ENCODE data around the gene AFAP1L2.

Gene AFAP1L2

DNA sequence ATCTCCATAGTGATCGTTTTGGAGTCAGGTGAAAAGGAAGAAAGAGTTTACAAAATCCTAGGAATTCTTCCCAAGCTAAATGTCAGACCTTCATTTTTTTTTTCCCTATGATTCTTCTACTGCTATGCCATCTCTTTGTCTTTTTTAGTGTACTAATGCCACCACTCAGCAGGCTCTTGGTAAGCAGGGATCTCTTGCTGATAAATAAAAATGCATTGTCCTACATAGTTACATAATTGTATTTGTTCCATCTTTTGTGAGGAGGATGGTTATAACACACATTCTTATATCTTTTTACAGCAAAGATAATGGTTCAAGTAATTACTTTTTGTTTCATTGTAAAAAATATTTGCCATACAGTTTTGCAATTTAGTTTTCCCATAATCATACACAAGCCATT lies 36.8 kb upstream of the AFAP1L2 start:
- DNase-seq (ENCODE audit: low read depth), result no peak
- H3K4me3 ChIP-seq (ENCODE audit: control insufficient read depth, low read depth, low read length), result no peak overlapping the region
- no peak for TF ChIP-seq CTCF (conservative IDR thresholded peaks at IDR 0.05; ENCODE audit: control insufficient read depth, insufficient read depth, low read depth, low read length)

DNA sequence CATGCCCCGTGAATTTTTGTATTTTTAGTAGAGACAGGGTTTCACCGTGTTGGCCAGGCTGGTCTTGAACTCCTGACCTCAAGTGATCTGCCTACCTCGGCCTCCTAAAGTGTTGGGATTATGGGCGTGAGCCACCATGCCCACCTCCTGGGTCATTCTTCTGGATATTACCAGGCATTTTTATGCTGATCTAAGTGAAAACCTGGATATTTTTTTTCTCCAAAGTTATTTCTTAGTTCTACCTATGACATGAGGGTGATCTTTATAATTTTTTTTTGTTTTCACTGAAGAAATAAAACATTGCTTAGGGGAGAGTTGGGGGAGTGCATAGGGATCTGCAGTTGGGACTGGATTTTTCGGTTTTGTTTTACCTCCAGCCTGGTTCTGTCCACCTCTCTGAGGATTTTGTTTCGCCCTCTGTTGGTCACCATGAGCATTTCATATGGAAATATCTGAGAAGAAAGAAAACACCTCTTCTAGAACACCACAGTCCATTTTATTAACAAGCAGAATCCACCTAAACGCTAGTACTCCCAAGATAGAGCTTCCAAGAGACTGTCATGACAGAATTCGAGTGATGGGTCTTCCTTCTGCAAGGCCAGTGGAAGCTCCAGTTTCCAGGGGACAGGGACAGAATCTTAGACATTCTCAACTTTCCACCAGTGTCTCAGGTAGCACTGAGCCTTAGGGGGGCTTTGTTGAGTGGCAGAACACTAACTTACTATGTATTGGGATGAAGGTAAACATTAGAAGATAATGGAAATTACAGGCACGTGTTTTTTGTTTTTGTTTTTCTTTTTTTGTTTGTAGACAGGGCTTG lies 33.4 kb upstream of the AFAP1L2 start:
- peak; percentile 34 for DNase-seq (ENCODE audit: low read depth)
- H3K4me3 ChIP-seq (ENCODE audit: control insufficient read depth, low read depth, low read length), result no peak overlapping the region
- peak; percentile 58 for TF ChIP-seq CTCF (conservative IDR thresholded peaks at IDR 0.05; ENCODE audit: control insufficient read depth, insufficient read depth, low read depth, low read length)

DNA sequence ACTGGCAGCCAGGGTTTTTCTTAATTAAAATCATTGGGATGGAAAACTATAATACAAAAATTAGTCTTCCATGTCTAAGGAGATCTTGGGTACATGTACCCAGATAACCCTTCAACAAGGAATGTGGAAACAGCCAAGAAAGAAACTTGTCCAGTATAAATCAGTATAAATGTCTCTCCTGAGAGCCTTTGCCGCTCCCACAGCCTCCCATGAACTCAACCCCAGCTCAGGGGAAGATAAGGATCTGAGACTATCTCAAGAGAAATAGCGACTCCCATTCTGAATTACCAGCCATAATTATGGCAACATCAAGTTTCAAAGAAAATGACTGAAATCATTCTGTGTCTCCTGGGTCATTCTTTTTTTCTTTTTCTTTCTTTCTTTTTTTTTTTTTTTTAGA lies 32.6 kb upstream of the AFAP1L2 start:
- no peak for TF ChIP-seq CTCF (conservative IDR thresholded peaks at IDR 0.05; ENCODE audit: control insufficient read depth, insufficient read depth, low read depth, low read length)
- no peak for DNase-seq (ENCODE audit: low read depth)
- no peak overlapping the region for H3K4me3 ChIP-seq (ENCODE audit: control insufficient read depth, low read depth, low read length)

GRCh38 chr10:114432566-114433093 lies 28.3 kb upstream of the AFAP1L2 start:
- no peak for TF ChIP-seq CTCF (conservative IDR thresholded peaks at IDR 0.05; ENCODE audit: control insufficient read depth, insufficient read depth, low read depth, low read length)

DNA sequence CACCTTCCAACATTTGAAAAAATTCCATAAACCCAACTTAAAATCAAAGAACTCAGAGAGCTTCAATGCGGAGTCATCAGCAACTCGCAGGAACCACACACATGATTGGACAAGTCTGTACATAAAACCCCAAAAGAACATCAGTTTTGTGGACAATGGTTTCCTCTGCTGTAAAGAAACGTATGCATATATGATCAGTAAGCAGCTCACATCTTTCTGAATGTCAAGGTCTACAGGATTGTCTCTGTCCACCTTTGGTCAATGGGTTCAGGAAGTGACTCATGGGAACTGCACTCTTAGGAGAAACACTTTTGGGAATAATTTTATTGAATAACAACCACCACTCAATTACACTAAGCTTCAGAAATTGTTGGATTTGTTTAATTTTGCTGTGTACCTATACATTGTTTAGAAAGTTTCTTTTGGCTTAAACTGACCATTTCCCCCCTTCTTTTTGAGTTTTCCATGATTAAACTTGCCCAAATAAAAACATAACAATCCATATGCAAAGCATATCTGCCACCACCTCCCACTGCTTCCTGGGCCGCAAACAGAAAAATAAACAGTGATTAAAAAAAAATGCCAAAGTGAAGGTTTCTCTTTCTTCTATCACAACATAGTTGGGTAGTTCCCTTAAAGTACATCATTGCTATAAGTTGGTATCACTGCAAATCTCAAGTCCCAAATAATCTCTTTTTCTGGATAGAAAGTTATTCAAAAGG lies 27.3 kb upstream of the AFAP1L2 start:
- no peak for DNase-seq (ENCODE audit: low read depth)
- H3K4me3 ChIP-seq (ENCODE audit: control insufficient read depth, low read depth, low read length), result no peak overlapping the region
- TF ChIP-seq CTCF (conservative IDR thresholded peaks at IDR 0.05; ENCODE audit: control insufficient read depth, insufficient read depth, low read depth, low read length), result no peak

More at GRCh38 chr10:114432566-114433093, 28.3 kb upstream of the AFAP1L2 start:
- DNase-seq (ENCODE audit: low read depth), result no peak
- H3K4me3 ChIP-seq (ENCODE audit: control insufficient read depth, low read depth, low read length), result no peak overlapping the region

GRCh38 chr10:114430688-114431413 lies 26.5 kb upstream of the AFAP1L2 start:
- TF ChIP-seq CTCF (conservative IDR thresholded peaks at IDR 0.05; ENCODE audit: control insufficient read depth, insufficient read depth, low read depth, low read length), result no peak
- DNase-seq (ENCODE audit: low read depth), result no peak
- H3K4me3 ChIP-seq (ENCODE audit: control insufficient read depth, low read depth, low read length), result no peak overlapping the region
